Neuronal stem cell (in vitro differentiated cells): ENCODE measurements around the gene RNF32.

Experiments used
- DNase-seq: peaks from one replicate; pipeline ENCODE4 v3.0.0-alpha.2; 2013; ENCODE audit warnings: low spot score
- H2AFZ ChIP-seq: one replicate; pipeline ENCODE4 v1.6.1; 2013; ENCODE audit warnings: mild to moderate bottlenecking, low read length, inconsistent platforms
- H2AK5ac ChIP-seq: 2 replicates; pipeline ENCODE4 v1.6.1; 2013; ENCODE audit warnings: low read depth, mild to moderate bottlenecking, inconsistent platforms, low read length, moderate library complexity, mixed read lengths
- H2BK120ac ChIP-seq: 2 replicates; pipeline ENCODE4 v1.6.1; 2013; ENCODE audit warnings: low read depth, mild to moderate bottlenecking, inconsistent platforms, low read length, moderate library complexity, mixed read lengths
- H2BK12ac ChIP-seq: one replicate; pipeline ENCODE4 v1.6.1; 2013; ENCODE audit warnings: low read length, inconsistent platforms
- H2BK15ac ChIP-seq: 2 replicates; pipeline ENCODE4 v1.6.1; 2013; ENCODE audit warnings: mild to moderate bottlenecking, low read length, inconsistent platforms, mixed read lengths
- H2BK5ac ChIP-seq: one replicate; pipeline ENCODE4 v1.6.1; 2013; ENCODE audit warnings: inconsistent platforms, mild to moderate bottlenecking, low read length, moderate library complexity
- H3K14ac ChIP-seq: one replicate; pipeline ENCODE4 v1.6.1; 2013; ENCODE audit warnings: low read length, inconsistent platforms
- H3K18ac ChIP-seq: 2 replicates; pipeline ENCODE4 v1.6.1; 2013; ENCODE audit warnings: low read length, inconsistent platforms
- H3K23ac ChIP-seq: 2 replicates; pipeline ENCODE4 v1.6.1; 2013; ENCODE audit warnings: low read depth, mild to moderate bottlenecking, mixed read lengths, low read length, inconsistent platforms; ENCODE audit not compliant: poor library complexity
- H3K27ac ChIP-seq: replicated peaks from 3 replicates; pipeline ENCODE4 v1.5.1; 2013; ENCODE audit warnings: low read length, inconsistent platforms
- H3K27me3 ChIP-seq, 3 experiments: 2 replicates each; pipeline ENCODE4 v1.6.1; 2013; ENCODE audit warnings: low read length in 3 of 3, mild to moderate bottlenecking in 2 of 3, inconsistent platforms in 1 of 3, low read depth in 1 of 3, mixed read lengths in 1 of 3, moderate library complexity in 1 of 3; ENCODE audit not compliant: control insufficient read depth in 3 of 3, insufficient read depth in 3 of 3
- H3K36me3 ChIP-seq, 2 donors: replicated peaks in 1 of 2; 2 replicates each; pipeline ENCODE4 v1.6.1; 2013; ENCODE audit warnings: low read length in 2 of 2; ENCODE audit not compliant: control insufficient read depth in 2 of 2, insufficient read depth in 2 of 2
- H3K4ac ChIP-seq: 2 replicates; pipeline ENCODE4 v1.6.1; 2013; ENCODE audit warnings: inconsistent platforms, mild to moderate bottlenecking, low read length, moderate library complexity
- H3K4me1 ChIP-seq, 2 donors: 1 replicate in 1 of 2; 2 replicates in 1 of 2; pipeline ENCODE4 v1.6.1; 2013; ENCODE audit warnings: low read length in 2 of 2, low read depth in 1 of 2; ENCODE audit not compliant: control insufficient read depth in 2 of 2, insufficient read depth in 1 of 2
- H3K4me2 ChIP-seq: one replicate; pipeline ENCODE4 v1.6.1; 2013; ENCODE audit warnings: mild to moderate bottlenecking, low read length, inconsistent platforms; ENCODE audit not compliant: insufficient read depth, poor library complexity, severe bottlenecking
- H3K4me3 ChIP-seq, 2 donors: 2 replicates each; pipeline ENCODE4 v1.5.1; 2013; ENCODE audit warnings: low read length in 2 of 2, mild to moderate bottlenecking in 2 of 2, inconsistent platforms in 1 of 2, moderate library complexity in 1 of 2
- H3K79me1 ChIP-seq: one replicate; pipeline ENCODE4 v1.6.1; 2013; ENCODE audit warnings: low read depth, mild to moderate bottlenecking, inconsistent platforms, low read length, moderate library complexity
- H3K9ac ChIP-seq: one replicate; pipeline ENCODE4 v1.6.1; 2013; ENCODE audit warnings: mild to moderate bottlenecking, low read depth, low read length, inconsistent platforms; ENCODE audit not compliant: poor library complexity
- H3K9me3 ChIP-seq, 2 donors: replicated peaks in 1 of 2; 2 replicates each; pipeline versions ENCODE3 to v1.6.1; 2013; ENCODE audit warnings: low read length in 2 of 2, mild to moderate bottlenecking in 2 of 2, inconsistent platforms in 1 of 2, low read depth in 1 of 2, mixed read lengths in 1 of 2, moderate library complexity in 1 of 2; ENCODE audit not compliant: control insufficient read depth in 2 of 2, insufficient read depth in 1 of 2
- H4K8ac ChIP-seq: one replicate; pipeline ENCODE4 v1.6.1; 2013; ENCODE audit warnings: low read depth, mild to moderate bottlenecking, inconsistent platforms, low read length, moderate library complexity
- H4K91ac ChIP-seq: one replicate; pipeline ENCODE4 v1.6.1; 2013; ENCODE audit warnings: low read length, low read depth, mild to moderate bottlenecking, inconsistent platforms; ENCODE audit not compliant: poor library complexity
- WGBS, 2 donors: extraction: QIAGEN DNeasy Blood & Tissue Kit; methylation state at CpG; one replicate each; pipeline ENCODE4 v1.1.7; 2013; ENCODE audit warnings: missing lambda C conversion rate in 2 of 2, mixed read lengths in 1 of 2; ENCODE audit not compliant: insufficient read length in 2 of 2, insufficient replicate concordance in 1 of 2; ENCODE audit errors: extremely low coverage in 2 of 2; 5-methylcytosine and 5-hydroxymethylcytosine counted together

The RNF32 gene

DNA sequence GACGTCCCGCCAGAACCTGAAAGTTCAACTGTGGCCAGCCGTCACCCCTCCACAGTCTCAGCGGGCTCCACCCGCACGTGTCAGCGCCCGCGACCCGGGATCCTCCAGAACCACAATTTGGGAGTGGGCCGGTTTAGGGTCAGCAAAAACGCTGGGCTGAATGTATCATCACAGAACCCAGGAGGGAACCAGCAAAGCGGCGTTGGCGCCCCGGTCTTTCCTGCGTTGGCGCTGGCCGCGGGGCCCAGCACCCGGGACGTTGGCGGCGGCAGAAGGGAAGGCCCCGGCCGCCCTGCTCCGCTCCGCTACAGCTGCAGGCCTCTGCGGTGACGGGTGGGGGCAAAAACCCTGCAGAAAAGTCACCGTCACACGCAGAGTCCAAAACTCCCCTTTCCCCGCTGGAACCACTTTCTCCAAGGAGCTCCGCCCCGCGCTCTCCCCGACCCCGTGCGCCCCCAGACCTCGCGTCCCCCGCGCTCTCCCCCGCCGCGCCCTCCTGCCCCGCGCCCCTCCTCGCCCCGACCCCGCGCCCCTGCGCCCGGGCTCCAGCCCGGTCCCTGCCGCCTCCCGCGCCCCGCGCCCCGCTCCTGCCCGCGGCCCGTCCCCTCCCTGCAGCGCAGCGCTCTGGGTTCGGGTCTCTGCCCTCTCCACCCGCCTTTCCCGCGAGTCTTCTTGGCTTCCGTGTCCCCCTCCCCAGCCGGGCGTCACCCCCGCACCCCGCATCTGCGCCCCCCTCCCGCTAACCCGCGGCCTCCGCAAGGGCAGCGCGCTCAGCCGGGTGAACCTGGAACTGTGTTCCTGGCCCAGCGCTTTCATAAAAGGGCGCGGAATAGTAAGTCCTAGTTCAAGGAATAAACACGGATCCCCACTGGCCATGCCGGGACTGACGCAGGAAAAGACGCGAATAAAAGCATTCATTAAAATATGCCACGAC, 24.0 kb upstream of the RNF32 start:
- Histone ChIP-seq H3K4ac (peak overlapping the region; percentile 10), H3K9me3 (peaks cover 0 to 3% of the 10 kb centered on the region in 2 donors), H3K4me3 (peak overlapping the region; percentile 18 to 75), H3K79me1 (no peaks in the 10 kb centered on the region), H3K4me1 (peaks cover 0 to 2% of the 10 kb centered on the region in 2 donors), H3K36me3 (no peaks in the 10 kb centered on the region), H2AK5ac (no peak overlapping the region), H2BK5ac (no peak overlapping the region), H2BK120ac (no peak overlapping the region), H2AFZ (peak overlapping the region; percentile 65), H3K23ac (peak overlapping the region; percentile 13), H3K14ac (no peak overlapping the region), H3K27me3 (peaks cover 0 to 36% (median 12%) of the 10 kb centered on the region in 3 experiments), H3K27ac (no peak overlapping the region), H4K8ac (no peak overlapping the region), H2BK12ac (no peak overlapping the region), H2BK15ac (no peak overlapping the region), H4K91ac (no peak overlapping the region), H3K4me2 (peak overlapping the region; percentile 66), H3K18ac (peak overlapping the region; percentile 92), H3K9ac (peak overlapping the region; percentile 75)
- WGBS, 2 donors = no CpG with 5 or more reads among the region's 92 CpGs
- no peak for DNase-seq

DNA sequence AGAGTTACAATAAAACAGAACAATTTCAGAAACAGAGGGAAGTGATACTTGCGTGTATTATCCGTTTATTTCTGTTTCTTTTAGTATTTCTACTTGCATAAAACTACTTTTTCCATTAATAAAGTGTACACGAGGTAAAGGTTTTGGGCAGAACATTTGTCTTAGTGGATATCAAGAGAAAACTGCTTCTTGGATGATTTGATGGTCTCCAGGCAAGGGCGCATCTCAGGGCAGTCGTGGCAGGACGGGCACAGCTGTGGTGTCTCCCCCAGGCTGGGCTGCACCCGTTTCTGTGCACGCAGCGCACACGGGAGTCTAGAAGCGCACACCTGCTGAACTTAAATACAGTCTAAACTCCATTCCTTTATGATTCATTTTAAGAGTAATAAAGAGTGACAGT, 23.4 kb upstream of the RNF32 start:
- Histone ChIP-seq H3K36me3 (no peaks in the 10 kb centered on the region), H3K23ac (no peak overlapping the region), H2BK12ac (no peak overlapping the region), H4K8ac (no peak overlapping the region), H4K91ac (no peak overlapping the region), H3K9ac (no peak overlapping the region), H2BK120ac (no peak overlapping the region), H3K4me3 (no peak overlapping the region), H3K4me2 (peak overlapping the region; percentile 66), H2BK5ac (no peak overlapping the region), H2AFZ (no peak overlapping the region), H2BK15ac (no peak overlapping the region), H3K4me1 (peaks cover 0 to 2% of the 10 kb centered on the region in 2 donors), H2AK5ac (no peak overlapping the region), H3K79me1 (no peaks in the 10 kb centered on the region), H3K14ac (no peak overlapping the region), H3K4ac (no peak overlapping the region), H3K18ac (no peak overlapping the region), H3K9me3 (peaks cover 0 to 3% of the 10 kb centered on the region in 2 donors), H3K27ac (no peak overlapping the region), H3K27me3 (peaks cover 0 to 31% (median 12%) of the 10 kb centered on the region in 3 experiments)
- no peak for DNase-seq
- no CpG with 5 or more reads among the region's 11 CpGs for WGBS, 2 donors

DNA sequence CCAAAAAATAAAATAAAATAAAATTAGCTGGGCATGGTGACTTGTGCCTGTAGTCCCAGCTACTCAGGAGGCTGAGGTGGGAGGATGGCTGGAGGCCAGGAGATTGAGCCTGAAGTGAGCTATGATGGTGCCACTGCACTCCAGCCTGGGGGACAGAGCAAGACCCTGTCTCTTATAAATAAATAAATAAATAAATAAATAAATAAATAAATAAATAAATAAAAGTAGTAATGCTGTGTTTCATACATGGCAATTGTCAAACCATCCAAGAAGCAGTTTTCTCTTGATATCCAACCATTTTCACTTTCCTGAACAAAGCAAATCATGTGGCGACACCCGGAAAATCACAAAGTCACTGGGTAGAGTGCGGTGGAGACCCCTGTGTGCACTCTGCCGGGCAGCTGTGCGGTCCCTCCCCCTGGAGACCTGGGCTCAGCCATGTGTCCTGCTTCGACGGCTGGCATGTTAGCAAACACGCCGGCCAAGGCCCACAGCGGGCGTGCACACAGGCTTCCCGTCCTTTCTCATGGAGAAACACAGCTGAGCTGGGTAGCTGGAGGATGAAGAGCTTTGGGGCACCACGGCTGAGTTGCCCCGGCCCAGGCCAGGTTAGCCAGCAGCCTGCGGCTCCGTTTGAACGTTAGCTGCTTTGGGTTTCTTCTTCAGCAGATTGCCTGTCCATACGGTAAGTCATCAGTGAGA, 22.3 kb upstream of the RNF32 start:
- H3K18ac ChIP-seq = peak overlapping the region; percentile 49
- H2BK15ac ChIP-seq = no peak overlapping the region
- H3K4me3 ChIP-seq = no peak overlapping the region
- no peak overlapping the region for H3K27ac ChIP-seq
- H3K9me3 ChIP-seq = peaks cover 0 to 3% of the 10 kb centered on the region in 2 donors
- no peak overlapping the region for H3K4me2 ChIP-seq
- no peak overlapping the region for H3K23ac ChIP-seq
- H3K27me3 ChIP-seq = peaks cover 0 to 30% (median 12%) of the 10 kb centered on the region in 3 experiments
- no CpG with 5 or more reads among the region's 18 CpGs for WGBS, 2 donors
- no peaks in the 10 kb centered on the region for H3K36me3 ChIP-seq
- DNase-seq = no peak
- peak overlapping the region; percentile 13 for H2AK5ac ChIP-seq
- H3K14ac ChIP-seq = no peak overlapping the region
- no peak overlapping the region for H3K4ac ChIP-seq
- no peak overlapping the region for H2AFZ ChIP-seq
- no peak overlapping the region for H4K8ac ChIP-seq
- H3K4me1 ChIP-seq = peaks cover 0 to 2% of the 10 kb centered on the region in 2 donors
- no peak overlapping the region for H2BK120ac ChIP-seq
- H3K79me1 ChIP-seq = no peaks in the 10 kb centered on the region
- H3K9ac ChIP-seq = no peak overlapping the region
- peak overlapping the region; percentile 95 for H2BK12ac ChIP-seq
- H4K91ac ChIP-seq = no peak overlapping the region
- H2BK5ac ChIP-seq = no peak overlapping the region
